ENCODE measurements around the gene MKKS.
"Not testable (repeated sequence)": the region's sequence is repeated elsewhere in the genome, so short reads cannot be mapped to it uniquely, and the experiment has no call there.

MKKS gene

GRCh38 chr20:10412591-10413408 lies 21.2 kb downstream of the MKKS start:
- DNase-seq (ENCODE audit: low read depth): no peak

- DNase-seq (ENCODE audit: low read depth): no peak
Observed at GRCh38 chr20:10411673-10412072, 22.3 kb downstream of the MKKS start.

- no peak for DNase-seq (ENCODE audit: low read depth)
Observed at GRCh38 chr20:10408108-10408813, 25.8 kb downstream of the MKKS start.

GRCh38 chr20:10404959-10405530 lies 29.0 kb downstream of the MKKS start:
- no peak for DNase-seq (ENCODE audit: low read depth)

GRCh38 chr20:10404023-10404628 lies 29.9 kb downstream of the MKKS start:
- DNase-seq (ENCODE audit: low read depth): no peak

- DNase-seq (ENCODE audit: low read depth): no peak
Observed at GRCh38 chr20:10402938-10403608, 30.9 kb downstream of the MKKS start.

- no peak for DNase-seq (ENCODE audit: low read depth)
Observed at GRCh38 chr20:10398834-10399369, 35.1 kb downstream of the MKKS start.

GRCh38 chr20:10394752-10395151 lies 39.3 kb downstream of the MKKS start:
- DNase-seq (ENCODE audit: low read depth): not testable (repeated sequence)

- no peak for DNase-seq (ENCODE audit: low read depth)
Observed at GRCh38 chr20:10390709-10391108, 43.3 kb downstream of the MKKS start.

- DNase-seq (ENCODE audit: low read depth): no peak
Observed at GRCh38 chr20:10388597-10388996, 45.4 kb downstream of the MKKS start.

- no peak for DNase-seq (ENCODE audit: low read depth)
Observed at GRCh38 chr20:10387686-10388085, 46.3 kb downstream of the MKKS start.

- no peak for DNase-seq (ENCODE audit: low read depth)
Observed at GRCh38 chr20:10385850-10386544, 48.0 kb downstream of the MKKS start.

- no peak for DNase-seq (ENCODE audit: low read depth)
Observed at GRCh38 chr20:10381477-10381876, 52.5 kb downstream of the MKKS start.

- no peak for DNase-seq (ENCODE audit: low read depth)
Observed at GRCh38 chr20:10379761-10380160, 54.3 kb downstream of the MKKS start.

- no peak for DNase-seq (ENCODE audit: low read depth)
Observed at GRCh38 chr20:10376270-10377075, 57.5 kb downstream of the MKKS start.

- no peak for DNase-seq (ENCODE audit: low read depth)
Observed at GRCh38 chr20:10375191-10375590, 58.8 kb downstream of the MKKS start.

- DNase-seq (ENCODE audit: low read depth): no peak
Observed at GRCh38 chr20:10374036-10374435, 60.0 kb downstream of the MKKS start.

- no peak for DNase-seq (ENCODE audit: low read depth)
Observed at GRCh38 chr20:10371467-10371866, 62.6 kb downstream of the MKKS start.

GRCh38 chr20:10370091-10370887 lies 63.7 kb downstream of the MKKS start:
- no peak for DNase-seq (ENCODE audit: low read depth)

GRCh38 chr20:10369723-10370090 lies 64.3 kb downstream of the MKKS start:
- DNase-seq (ENCODE audit: low read depth): no peak
